ENCODE measurements around the gene NRDC.

The NRDC gene

DNA sequence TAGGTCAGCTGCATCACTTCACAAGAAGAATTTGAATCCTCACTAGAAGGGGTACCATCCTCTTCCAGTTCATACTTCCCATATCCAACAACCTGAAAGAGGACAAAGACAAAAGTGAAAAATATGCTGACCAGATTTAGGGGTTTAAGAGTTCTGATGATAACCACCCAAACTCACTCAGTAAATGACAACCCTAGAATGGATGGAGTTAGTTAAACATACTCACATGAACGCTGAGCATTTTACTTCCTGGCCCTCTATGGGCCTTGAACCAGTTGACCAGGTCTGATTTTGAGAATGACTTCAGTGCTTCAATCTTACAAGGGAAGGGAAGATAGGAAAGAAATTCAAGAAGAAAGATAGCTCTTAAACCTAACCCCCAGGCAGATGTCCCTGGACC lies 89.2 kb downstream of the NRDC start:
- Histone ChIP-seq H3K27ac (ENCODE audit: low read depth, low read length) (no peak overlapping the region), H3K9ac (ENCODE audit: low read length) (no peak overlapping the region), H3K27me3 (ENCODE audit: low read length) (no peaks in the 10 kb centered on the region), H3K79me2 (ENCODE audit: insufficient read depth, low read length) (no peaks in the 10 kb centered on the region), H3K36me3 (ENCODE audit: low read length) (peaks cover 28% of the 10 kb centered on the region), H3K4me2 (ENCODE audit: low read depth, low read length, poor library complexity, severe bottlenecking) (no peak overlapping the region), H3K4me3 (ENCODE audit: insufficient read depth, low read length, poor library complexity, severe bottlenecking) (no peak overlapping the region), H3F3A (ENCODE audit: insufficient read depth) (no peaks in the 10 kb centered on the region), H3K9me3 (ENCODE audit: insufficient read depth, low read length) (no peaks in the 10 kb centered on the region), H2AFZ (ENCODE audit: low read depth, low read length, severe bottlenecking) (no peak overlapping the region), H3K9me2 (replicated peaks; ENCODE audit: insufficient read depth, low read length) (no peaks in the 10 kb centered on the region), H4K20me1 (ENCODE audit: low read depth, low read length) (no peaks in the 10 kb centered on the region)
- no peak for TF ChIP-seq EZH2phosphoT487 (conservative IDR thresholded peaks at IDR 0.05; ENCODE audit: low read length)
- TF ChIP-seq, protein P1, sequence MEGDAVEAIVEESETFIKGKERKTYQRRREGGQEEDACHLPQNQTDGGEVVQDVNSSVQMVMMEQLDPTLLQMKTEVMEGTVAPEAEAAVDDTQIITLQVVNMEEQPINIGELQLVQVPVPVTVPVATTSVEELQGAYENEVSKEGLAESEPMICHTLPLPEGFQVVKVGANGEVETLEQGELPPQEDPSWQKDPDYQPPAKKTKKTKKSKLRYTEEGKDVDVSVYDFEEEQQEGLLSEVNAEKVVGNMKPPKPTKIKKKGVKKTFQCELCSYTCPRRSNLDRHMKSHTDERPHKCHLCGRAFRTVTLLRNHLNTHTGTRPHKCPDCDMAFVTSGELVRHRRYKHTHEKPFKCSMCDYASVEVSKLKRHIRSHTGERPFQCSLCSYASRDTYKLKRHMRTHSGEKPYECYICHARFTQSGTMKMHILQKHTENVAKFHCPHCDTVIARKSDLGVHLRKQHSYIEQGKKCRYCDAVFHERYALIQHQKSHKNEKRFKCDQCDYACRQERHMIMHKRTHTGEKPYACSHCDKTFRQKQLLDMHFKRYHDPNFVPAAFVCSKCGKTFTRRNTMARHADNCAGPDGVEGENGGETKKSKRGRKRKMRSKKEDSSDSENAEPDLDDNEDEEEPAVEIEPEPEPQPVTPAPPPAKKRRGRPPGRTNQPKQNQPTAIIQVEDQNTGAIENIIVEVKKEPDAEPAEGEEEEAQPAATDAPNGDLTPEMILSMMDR (IDR thresholded peaks at IDR 0.05; ENCODE audit: insufficient read depth, low read length, poor library complexity, severe bottlenecking) = no peak

DNA sequence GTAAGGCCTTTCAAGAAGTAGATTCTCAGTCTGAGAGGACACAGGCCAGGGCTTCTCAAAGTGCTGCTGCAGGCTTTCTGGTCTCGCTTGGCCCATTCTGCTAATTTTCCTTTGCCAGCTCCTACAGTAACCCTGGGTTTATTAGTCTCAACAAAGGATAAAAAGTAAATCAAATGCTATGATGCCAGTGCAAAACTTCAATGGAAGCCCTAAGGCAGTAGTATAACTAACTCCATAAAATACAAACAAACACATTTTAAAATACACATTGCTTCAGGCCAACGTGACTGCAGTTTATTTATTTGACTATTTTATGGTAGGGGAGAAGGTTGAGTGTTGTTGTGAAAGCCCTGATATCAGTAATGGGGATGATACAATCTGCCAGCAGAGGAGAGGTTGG lies 89.6 kb downstream of the NRDC start:
- Histone ChIP-seq H3K36me3 (ENCODE audit: low read length) (peaks cover 28% of the 10 kb centered on the region), H3F3A (ENCODE audit: insufficient read depth) (no peaks in the 10 kb centered on the region), H3K9me2 (replicated peaks; ENCODE audit: insufficient read depth, low read length) (no peaks in the 10 kb centered on the region), H3K9ac (ENCODE audit: low read length) (no peak overlapping the region), H3K27me3 (ENCODE audit: low read length) (no peaks in the 10 kb centered on the region), H3K9me3 (ENCODE audit: insufficient read depth, low read length) (no peaks in the 10 kb centered on the region), H3K27ac (ENCODE audit: low read depth, low read length) (no peak overlapping the region), H3K4me3 (ENCODE audit: insufficient read depth, low read length, poor library complexity, severe bottlenecking) (no peak overlapping the region), H3K79me2 (ENCODE audit: insufficient read depth, low read length) (no peaks in the 10 kb centered on the region), H2AFZ (ENCODE audit: low read depth, low read length, severe bottlenecking) (no peak overlapping the region), H4K20me1 (ENCODE audit: low read depth, low read length) (no peaks in the 10 kb centered on the region), H3K4me2 (ENCODE audit: low read depth, low read length, poor library complexity, severe bottlenecking) (no peak overlapping the region)
- TF ChIP-seq EZH2phosphoT487 (conservative IDR thresholded peaks at IDR 0.05; ENCODE audit: low read length) = no peak
- TF ChIP-seq, protein P1 (IDR thresholded peaks at IDR 0.05; ENCODE audit: insufficient read depth, low read length, poor library complexity, severe bottlenecking) = no peak

DNA sequence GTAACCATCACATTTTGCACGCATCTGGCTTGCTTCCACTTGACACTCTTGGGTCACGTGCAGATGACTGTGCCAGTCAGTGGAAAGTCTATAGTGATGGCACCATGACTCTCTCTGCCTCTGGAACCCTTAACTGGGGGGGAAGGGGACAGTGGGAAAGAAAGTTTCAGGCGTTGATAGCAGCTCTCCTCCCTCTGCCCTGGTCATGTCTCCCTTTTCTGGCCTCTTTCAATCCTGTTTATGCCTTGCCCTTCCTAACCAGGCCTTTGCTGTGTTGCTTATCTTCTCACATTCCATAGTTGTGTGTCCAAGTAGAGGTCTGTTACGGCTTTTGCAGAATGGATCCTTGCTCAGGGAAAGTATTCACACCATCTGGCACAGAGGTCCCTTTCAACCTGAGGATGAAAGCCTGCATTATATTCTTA lies 93.5 kb downstream of the NRDC start:
- no peak overlapping the region for H3K9ac ChIP-seq (ENCODE audit: low read length)
- H3F3A ChIP-seq (ENCODE audit: insufficient read depth) = no peaks in the 10 kb centered on the region
- no peak overlapping the region for H3K4me2 ChIP-seq (ENCODE audit: low read depth, low read length, poor library complexity, severe bottlenecking)
- H4K20me1 ChIP-seq (ENCODE audit: low read depth, low read length) = no peaks in the 10 kb centered on the region
- TF ChIP-seq, protein P1 (IDR thresholded peaks at IDR 0.05; ENCODE audit: insufficient read depth, low read length, poor library complexity, severe bottlenecking) = no peak
- TF ChIP-seq EZH2phosphoT487 (conservative IDR thresholded peaks at IDR 0.05; ENCODE audit: low read length) = no peak
- no peaks in the 10 kb centered on the region for H3K9me3 ChIP-seq (ENCODE audit: insufficient read depth, low read length)
- no peak overlapping the region for H2AFZ ChIP-seq (ENCODE audit: low read depth, low read length, severe bottlenecking)
- H3K79me2 ChIP-seq (ENCODE audit: insufficient read depth, low read length) = no peaks in the 10 kb centered on the region
- H3K4me3 ChIP-seq (ENCODE audit: insufficient read depth, low read length, poor library complexity, severe bottlenecking) = no peak overlapping the region
- no peaks in the 10 kb centered on the region for H3K9me2 ChIP-seq (replicated peaks; ENCODE audit: insufficient read depth, low read length)
- H3K27ac ChIP-seq (ENCODE audit: low read depth, low read length) = no peak overlapping the region
- H3K36me3 ChIP-seq (ENCODE audit: low read length) = peaks cover 27% of the 10 kb centered on the region
- no peaks in the 10 kb centered on the region for H3K27me3 ChIP-seq (ENCODE audit: low read length)

All from SU-DHL-6 (cell line).